GM21825 (cell line): ENCODE measurements around the gene CRYGC.

Experiments
- ATAC-seq: cut with Tn5 transposase; IDR thresholded peaks from one replicate; pipeline ENCODE4 v1.9.1; 2021; ENCODE audit warnings: mild to moderate bottlenecking, moderate library complexity; ENCODE audit not compliant: unreplicated experiment

CRYGC gene

DNA sequence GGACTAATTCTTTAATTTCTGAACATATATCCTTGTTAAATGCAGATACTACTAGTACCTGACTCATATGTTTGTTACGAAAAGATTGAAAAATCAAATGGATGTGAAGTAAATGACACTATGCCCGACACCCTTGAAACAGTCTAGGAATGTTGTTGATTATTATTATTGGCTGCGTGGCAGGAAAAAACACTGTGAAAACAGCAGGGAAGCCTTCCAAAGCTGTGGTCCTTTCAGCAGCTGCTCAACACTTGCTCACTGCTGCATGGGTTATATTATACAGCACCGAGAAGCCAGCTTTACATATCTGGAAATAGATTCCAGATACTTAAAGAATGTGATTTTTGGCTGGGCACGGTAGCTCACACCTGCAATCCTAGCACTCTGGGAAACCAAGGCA, 31.8 kb downstream of the CRYGC start:
- no peak for ATAC-seq

DNA sequence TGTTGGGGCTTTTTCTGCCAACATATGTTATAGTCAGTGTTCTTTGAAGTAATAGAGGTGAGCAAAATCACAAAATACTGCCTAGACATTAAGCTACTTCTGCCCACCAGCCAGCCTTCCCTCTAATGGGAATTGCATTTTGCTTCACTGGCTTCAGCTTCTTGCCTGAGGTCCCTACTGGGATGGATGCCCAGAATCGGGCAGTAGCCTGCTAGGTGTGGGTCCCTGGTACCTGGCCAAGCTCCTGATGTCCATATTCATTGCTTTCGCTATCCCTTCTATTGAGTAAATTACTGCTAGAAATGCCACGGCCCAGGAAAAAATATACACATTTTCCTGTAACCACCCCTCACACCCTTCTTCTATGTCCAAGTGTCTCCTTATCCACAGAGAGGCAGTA, 32.3 kb downstream of the CRYGC start:
- ATAC-seq = no peak

- ATAC-seq = no peak
Measured at GRCh38 chr2:208096080-208096479, 33.5 kb downstream of the CRYGC start.

GRCh38 chr2:208093128-208093527, 36.5 kb downstream of the CRYGC start:
- ATAC-seq = no peak

- ATAC-seq = no peak
Measured at GRCh38 chr2:208092093-208092832, 37.4 kb downstream of the CRYGC start.

DNA sequence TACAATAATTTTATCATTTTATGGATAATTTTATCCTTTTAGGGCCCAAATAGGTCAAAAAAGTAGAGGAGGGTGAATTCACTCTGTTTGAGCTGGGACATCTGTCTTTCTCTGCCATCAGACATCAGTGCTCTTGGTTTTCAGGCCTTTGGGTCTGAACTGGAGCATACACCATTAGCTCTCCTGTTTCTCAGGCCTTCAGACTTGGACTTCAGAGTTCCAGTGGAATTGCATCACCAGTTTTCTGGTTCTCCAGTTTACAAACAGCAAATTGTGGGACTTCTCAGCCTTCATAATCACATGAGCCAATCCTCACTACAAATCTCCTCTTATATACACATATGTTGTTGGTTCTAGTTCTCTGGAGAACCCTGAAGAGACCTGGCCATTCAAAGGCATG, 39.2 kb downstream of the CRYGC start:
- ATAC-seq = no peak

GRCh38 chr2:208086029-208086428, 43.6 kb downstream of the CRYGC start:
- ATAC-seq = no peak

DNA sequence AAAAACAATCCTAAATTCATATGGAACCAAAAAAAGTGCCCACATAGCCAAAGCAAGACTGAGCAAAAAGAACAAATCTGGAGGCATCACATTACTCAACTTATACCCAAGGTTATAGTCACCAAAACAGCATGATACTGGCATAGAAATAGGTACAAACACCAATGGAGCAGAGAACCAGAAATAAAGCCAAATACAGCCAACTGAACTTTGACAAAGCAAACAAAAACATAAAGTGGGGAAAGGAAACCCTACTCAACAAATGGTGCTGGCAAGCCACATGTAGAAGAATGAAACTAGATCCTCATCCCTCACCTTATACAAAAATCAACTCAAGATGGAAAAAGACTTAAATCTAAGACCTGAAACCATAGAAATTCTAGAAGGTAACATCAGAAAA, 45.8 kb downstream of the CRYGC start:
- ATAC-seq = no peak
